ENCODE measurements around the gene VSTM4. TPM values are rescaled to one million over a fixed set of nuclear protein-coding genes. Genes with fewer than 3 reads are reported as not detected.

Gene VSTM4
- total RNA-seq, 1 experiment from 2014 or later: 0.07 TPM

DNA sequence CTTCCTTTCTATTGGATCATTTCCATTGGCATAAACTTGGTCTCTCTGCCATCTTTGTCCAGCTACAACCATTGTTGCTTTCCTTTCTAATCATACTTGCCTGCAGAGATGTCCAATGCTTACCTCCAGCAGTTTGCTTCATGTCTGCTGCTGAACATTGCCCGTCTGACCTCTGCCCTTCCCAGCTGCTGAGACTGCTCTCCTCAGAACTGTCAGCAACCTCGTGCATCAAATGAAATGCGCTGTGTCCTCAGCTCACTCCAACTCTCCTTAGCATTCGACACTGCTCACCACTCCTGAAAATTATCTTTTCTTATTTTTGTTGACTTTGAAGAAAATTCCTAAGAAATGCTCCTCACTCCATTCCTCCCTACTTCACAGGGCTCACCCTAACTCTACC lies 13.5 kb upstream of the VSTM4 start:
- BruUV-seq (replicated peaks): no TSS peak
- H3K27ac ChIP-seq (ENCODE audit: low read depth, low read length): no peak overlapping the region
- no peak overlapping the region for H3K4me2 ChIP-seq (ENCODE audit: low read length)
- no peak overlapping the region for H2AFZ ChIP-seq (ENCODE audit: low read depth, low read length, poor library complexity, severe bottlenecking)
- no peaks in the 10 kb centered on the region for H3K79me2 ChIP-seq (ENCODE audit: insufficient read depth, low read length)
- ATAC-seq: no peak
- RAD21 ChIA-PET (ENCODE audit: low non-redundant PET in 1 of 2, low total read pairs in 2 of 2, uncharacterized antibody in 2 of 2, unreplicated experiment in 2 of 2): no interaction called here
- no peak overlapping the region for H3K9ac ChIP-seq (ENCODE audit: low read length)
- no peaks in the 10 kb centered on the region for H3K9me3 ChIP-seq (ENCODE audit: control insufficient read depth in 1 of 2, insufficient read depth in 1 of 2, low read depth in 1 of 2, low read length in 2 of 2)
- no peaks in the 10 kb centered on the region for H3K4me1 ChIP-seq (ENCODE audit: control insufficient read depth in 1 of 2, insufficient read depth in 2 of 2, low read length in 2 of 2)
- H3K27me3 ChIP-seq (ENCODE audit: insufficient read depth, low read length): peaks cover 25% of the 10 kb centered on the region
- intact Hi-C loops (cut with micrococcal nuclease): no loop called here
- no peak overlapping the region for H3K4me3 ChIP-seq (replicated peaks in 1 of 2; ENCODE audit: low read depth in 1 of 2, low read length in 2 of 2)
- POLR2A ChIA-PET: no interaction called here
- no peaks in the 10 kb centered on the region for H4K20me1 ChIP-seq (ENCODE audit: insufficient read depth)
- H3K9me2 ChIP-seq (ENCODE audit: insufficient read depth): no peaks in the 10 kb centered on the region
- H3K36me3 ChIP-seq (ENCODE audit: control insufficient read depth in 1 of 2, insufficient read depth in 2 of 2, low read length in 2 of 2): no peaks in the 10 kb centered on the region
- TF ChIP-seq, protein P1, sequence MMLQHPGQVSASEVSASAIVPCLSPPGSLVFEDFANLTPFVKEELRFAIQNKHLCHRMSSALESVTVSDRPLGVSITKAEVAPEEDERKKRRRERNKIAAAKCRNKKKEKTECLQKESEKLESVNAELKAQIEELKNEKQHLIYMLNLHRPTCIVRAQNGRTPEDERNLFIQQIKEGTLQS (IDR thresholded peaks at IDR 0.05): no peak
- TF ChIP-seq EZH2 (IDR thresholded peaks at IDR 0.05): no peak
- TF ChIP-seq YY1 (IDR thresholded peaks at IDR 0.05; ENCODE audit: extremely low read depth, insufficient replicate concordance, low read depth, low read length): no peak
- CTCF ChIA-PET: no interaction called here
- no peak for DNase-seq (ENCODE audit: low read depth, low spot score)

GRCh38 chr10:49123981-49124950 lies 8.9 kb upstream of the VSTM4 start:
- RAD21 ChIA-PET (ENCODE audit: low non-redundant PET in 1 of 2, low total read pairs in 2 of 2, uncharacterized antibody in 2 of 2, unreplicated experiment in 2 of 2): no interaction called here
- no peak overlapping the region for H3K4me3 ChIP-seq (replicated peaks in 1 of 2; ENCODE audit: low read depth in 1 of 2, low read length in 2 of 2)
- no peak overlapping the region for H2AFZ ChIP-seq (ENCODE audit: low read depth, low read length, poor library complexity, severe bottlenecking)
- no peak for ATAC-seq
- DNase-seq (ENCODE audit: low read depth, low spot score): no peak
- TF ChIP-seq, protein P1 (IDR thresholded peaks at IDR 0.05): no peak
- no peak for TF ChIP-seq ELF1 (IDR thresholded peaks at IDR 0.05; ENCODE audit: borderline replicate concordance, low read depth)
- TF ChIP-seq JUND (IDR thresholded peaks at IDR 0.05): no peak
- TF ChIP-seq REST (IDR thresholded peaks at IDR 0.05; ENCODE audit: low read depth): no peak
- TF ChIP-seq FOSL1 (IDR thresholded peaks at IDR 0.05; ENCODE audit: low read depth): no peak
- no peak for TF ChIP-seq TCF7L2 (IDR thresholded peaks at IDR 0.05; ENCODE audit: borderline replicate concordance, extremely low read depth, insufficient read depth, insufficient read length)
- TF ChIP-seq MAX (IDR thresholded peaks at IDR 0.05): no peak
- TF ChIP-seq SP1 (IDR thresholded peaks at IDR 0.05; ENCODE audit: low read depth): no peak
- no peaks in the 10 kb centered on the region for H3K9me3 ChIP-seq (ENCODE audit: control insufficient read depth in 1 of 2, insufficient read depth in 1 of 2, low read depth in 1 of 2, low read length in 2 of 2)
- POLR2A ChIA-PET: no interaction called here
- H3K4me2 ChIP-seq (ENCODE audit: low read length): no peak overlapping the region
- no peaks in the 10 kb centered on the region for H3K9me2 ChIP-seq (ENCODE audit: insufficient read depth)
- no peaks in the 10 kb centered on the region for H3K4me1 ChIP-seq (ENCODE audit: control insufficient read depth in 1 of 2, insufficient read depth in 2 of 2, low read length in 2 of 2)
- no peak overlapping the region for H3K27ac ChIP-seq (ENCODE audit: low read depth, low read length)
- H3K9ac ChIP-seq (ENCODE audit: low read length): no peak overlapping the region
- no TSS peak for BruUV-seq (replicated peaks)
- CTCF ChIA-PET: no interaction called here
- intact Hi-C loops (cut with micrococcal nuclease): no loop called here
- peaks cover 27% of the 10 kb centered on the region for H3K27me3 ChIP-seq (ENCODE audit: insufficient read depth, low read length)
- H3K36me3 ChIP-seq (ENCODE audit: control insufficient read depth in 1 of 2, insufficient read depth in 2 of 2, low read length in 2 of 2): no peaks in the 10 kb centered on the region
- H3K79me2 ChIP-seq (ENCODE audit: insufficient read depth, low read length): no peaks in the 10 kb centered on the region
- H4K20me1 ChIP-seq (ENCODE audit: insufficient read depth): no peaks in the 10 kb centered on the region
